KMS-11 (cell line): ENCODE data around the gene NLK.
"Not testable (repeated sequence)": the region's sequence is repeated elsewhere in the genome, so short reads cannot be mapped to it uniquely, and the experiment has no call there.

Source experiments
- H2AFZ ChIP-seq: fragments of 200-600 bp; sonication (generic); 2 replicates; pipeline ENCODE4 v1.6.1; 2016; ENCODE audit warnings: antibody characterized with exemption, mixed run types, low read depth
- H3K27ac ChIP-seq: fragments of 200-600 bp; sonication (generic); 2 replicates; pipeline ENCODE4 v1.6.1; 2016; ENCODE audit warnings: mild to moderate bottlenecking, mixed run types
- H3K27me3 ChIP-seq: fragments of 200-600 bp; sonication (generic); 2 replicates; pipeline ENCODE4 v1.6.1; 2017; ENCODE audit warnings: mild to moderate bottlenecking, low read depth, mixed run types, moderate library complexity; ENCODE audit not compliant: insufficient read depth
- H3K36me3 ChIP-seq: fragments of 200-600 bp; sonication (generic); 2 replicates; pipeline ENCODE4 v1.6.1; 2017; ENCODE audit warnings: mild to moderate bottlenecking, mixed run types; ENCODE audit not compliant: insufficient read depth
- H3K4me1 ChIP-seq: fragments of 200-600 bp; sonication (generic); 2 replicates; pipeline ENCODE4 v1.6.1; 2016; ENCODE audit warnings: mild to moderate bottlenecking, low read depth, mixed run types; ENCODE audit not compliant: poor library complexity, severe bottlenecking
- H3K4me2 ChIP-seq: fragments of 200-600 bp; sonication (generic); 2 replicates; pipeline ENCODE4 v1.7.0; 2016; ENCODE audit warnings: mild to moderate bottlenecking, mixed run types
- H3K4me3 ChIP-seq: fragments of 200-600 bp; sonication (generic); IDR thresholded peaks from 2 replicates; pipeline ENCODE4 v1.6.1; 2017; ENCODE audit warnings: low read depth, low read length, mixed read lengths; ENCODE audit not compliant: insufficient read depth
- H3K79me2 ChIP-seq: fragments of 200-600 bp; sonication (generic); 2 replicates; pipeline ENCODE4 v1.6.1; 2016; ENCODE audit warnings: low read depth, mixed run types; ENCODE audit not compliant: insufficient read depth
- H3K9ac ChIP-seq: fragments of 200-600 bp; sonication (generic); 2 replicates; pipeline ENCODE4 v1.6.1; 2016; ENCODE audit warnings: mild to moderate bottlenecking, mixed run types
- H4K20me1 ChIP-seq: fragments of 200-600 bp; sonication (generic); 2 replicates; pipeline ENCODE4 v1.6.1; 2016; ENCODE audit warnings: mild to moderate bottlenecking, mixed run types; ENCODE audit not compliant: insufficient read depth
- TF ChIP-seq, protein P1 (sequence below): fragments of 200-600 bp; sonication (generic); conservative IDR thresholded peaks from 2 replicates; pipeline ENCODE4 v1.6.1; 2017; ENCODE audit warnings: low read depth, mild to moderate bottlenecking, antibody characterized with exemption, low read length, moderate library complexity, mixed read lengths

The NLK gene

DNA sequence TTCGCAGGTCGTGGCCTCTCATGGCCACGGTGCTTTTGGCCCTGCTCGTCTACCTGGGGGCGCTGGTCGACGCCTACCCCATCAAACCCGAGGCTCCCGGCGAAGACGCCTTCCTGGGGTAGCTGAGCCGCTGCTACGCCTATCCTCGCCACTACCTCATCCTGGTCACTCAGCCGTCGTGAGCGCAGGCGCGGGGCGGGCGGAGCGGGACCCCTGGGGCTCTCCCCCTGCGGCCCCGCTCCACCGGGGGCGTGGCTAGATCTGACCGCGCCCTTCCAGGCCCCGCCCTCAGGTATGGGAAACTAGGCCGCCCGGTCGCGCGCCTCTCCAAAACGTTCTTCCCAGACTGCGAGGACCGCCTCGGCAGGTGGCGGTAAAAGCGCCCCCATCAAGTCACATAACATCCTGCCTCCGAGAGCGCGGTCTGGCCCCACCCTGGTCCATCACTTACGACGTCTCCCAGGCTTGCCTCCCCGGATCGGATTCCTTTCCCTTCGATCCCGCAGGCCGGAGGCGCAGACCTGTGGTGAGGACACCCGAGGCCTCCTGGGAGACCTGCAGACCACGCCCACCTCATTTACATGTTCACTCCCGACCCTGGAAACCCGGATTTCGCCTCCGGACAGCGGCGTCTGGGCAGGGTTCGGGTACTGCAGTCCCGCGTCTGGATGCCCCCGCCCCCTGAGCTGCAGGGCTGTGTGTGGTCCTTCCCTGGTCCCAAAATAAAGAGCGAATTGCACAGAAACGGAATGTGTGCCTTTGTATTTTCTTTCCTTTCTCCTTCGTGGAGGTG is 185.0 kb downstream of the NLK start:
- H3K4me3 ChIP-seq = no peak overlapping the region
- H3K4me1 ChIP-seq = no peaks in the 10 kb centered on the region
- no peaks in the 10 kb centered on the region for H3K79me2 ChIP-seq
- no peaks in the 10 kb centered on the region for H3K27me3 ChIP-seq
- no peak overlapping the region for H3K4me2 ChIP-seq
- no peak overlapping the region for H3K9ac ChIP-seq
- H4K20me1 ChIP-seq = no peaks in the 10 kb centered on the region
- H3K27ac ChIP-seq = no peak overlapping the region
- H3K36me3 ChIP-seq = no peaks in the 10 kb centered on the region
- H2AFZ ChIP-seq = no peak overlapping the region
- TF ChIP-seq, protein P1, sequence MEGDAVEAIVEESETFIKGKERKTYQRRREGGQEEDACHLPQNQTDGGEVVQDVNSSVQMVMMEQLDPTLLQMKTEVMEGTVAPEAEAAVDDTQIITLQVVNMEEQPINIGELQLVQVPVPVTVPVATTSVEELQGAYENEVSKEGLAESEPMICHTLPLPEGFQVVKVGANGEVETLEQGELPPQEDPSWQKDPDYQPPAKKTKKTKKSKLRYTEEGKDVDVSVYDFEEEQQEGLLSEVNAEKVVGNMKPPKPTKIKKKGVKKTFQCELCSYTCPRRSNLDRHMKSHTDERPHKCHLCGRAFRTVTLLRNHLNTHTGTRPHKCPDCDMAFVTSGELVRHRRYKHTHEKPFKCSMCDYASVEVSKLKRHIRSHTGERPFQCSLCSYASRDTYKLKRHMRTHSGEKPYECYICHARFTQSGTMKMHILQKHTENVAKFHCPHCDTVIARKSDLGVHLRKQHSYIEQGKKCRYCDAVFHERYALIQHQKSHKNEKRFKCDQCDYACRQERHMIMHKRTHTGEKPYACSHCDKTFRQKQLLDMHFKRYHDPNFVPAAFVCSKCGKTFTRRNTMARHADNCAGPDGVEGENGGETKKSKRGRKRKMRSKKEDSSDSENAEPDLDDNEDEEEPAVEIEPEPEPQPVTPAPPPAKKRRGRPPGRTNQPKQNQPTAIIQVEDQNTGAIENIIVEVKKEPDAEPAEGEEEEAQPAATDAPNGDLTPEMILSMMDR = no peak

DNA sequence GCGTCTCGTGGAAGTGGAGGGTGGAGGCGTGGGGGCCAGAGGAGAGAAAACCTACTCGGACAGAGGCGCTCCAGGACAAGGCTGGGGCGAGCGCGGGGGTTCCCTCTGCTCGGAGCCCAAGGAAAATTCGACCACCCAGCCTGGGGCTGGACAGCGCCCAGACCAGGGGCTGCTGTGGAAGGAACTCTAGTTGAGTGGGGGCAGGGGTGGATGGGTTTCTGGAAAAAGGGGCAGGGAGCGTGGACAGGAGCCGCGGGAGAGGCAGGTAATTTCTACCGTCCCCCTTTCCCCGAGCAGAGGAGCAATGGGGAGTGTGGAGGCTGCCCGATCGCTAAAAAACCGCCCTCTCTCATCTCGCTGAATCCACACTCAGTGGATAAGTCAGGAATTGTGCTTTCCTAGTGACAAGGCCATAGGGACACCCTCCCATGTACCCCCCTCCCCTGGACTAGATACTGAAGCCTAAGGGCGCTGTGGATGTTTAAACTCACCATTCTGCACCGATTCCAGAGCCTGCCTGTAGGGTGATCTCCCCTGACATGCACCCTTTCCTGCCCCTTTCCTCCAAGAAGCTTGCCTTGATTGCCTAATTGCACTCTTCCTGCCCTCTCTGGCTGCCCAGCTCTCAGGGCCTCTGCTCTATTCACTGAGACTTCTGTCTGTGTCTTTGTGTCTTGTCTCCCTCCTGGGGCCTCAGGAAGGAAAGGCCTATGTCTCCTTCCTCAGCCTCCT is 185.8 kb downstream of the NLK start:
- Histone ChIP-seq H3K4me1 (no peaks in the 10 kb centered on the region), H2AFZ (no peak overlapping the region), H3K27me3 (no peaks in the 10 kb centered on the region), H3K27ac (no peak overlapping the region), H3K4me2 (no peak overlapping the region), H3K79me2 (no peaks in the 10 kb centered on the region), H3K9ac (no peak overlapping the region), H3K4me3 (no peak overlapping the region), H4K20me1 (no peaks in the 10 kb centered on the region), H3K36me3 (no peaks in the 10 kb centered on the region)
- TF ChIP-seq, protein P1 = no peak

DNA sequence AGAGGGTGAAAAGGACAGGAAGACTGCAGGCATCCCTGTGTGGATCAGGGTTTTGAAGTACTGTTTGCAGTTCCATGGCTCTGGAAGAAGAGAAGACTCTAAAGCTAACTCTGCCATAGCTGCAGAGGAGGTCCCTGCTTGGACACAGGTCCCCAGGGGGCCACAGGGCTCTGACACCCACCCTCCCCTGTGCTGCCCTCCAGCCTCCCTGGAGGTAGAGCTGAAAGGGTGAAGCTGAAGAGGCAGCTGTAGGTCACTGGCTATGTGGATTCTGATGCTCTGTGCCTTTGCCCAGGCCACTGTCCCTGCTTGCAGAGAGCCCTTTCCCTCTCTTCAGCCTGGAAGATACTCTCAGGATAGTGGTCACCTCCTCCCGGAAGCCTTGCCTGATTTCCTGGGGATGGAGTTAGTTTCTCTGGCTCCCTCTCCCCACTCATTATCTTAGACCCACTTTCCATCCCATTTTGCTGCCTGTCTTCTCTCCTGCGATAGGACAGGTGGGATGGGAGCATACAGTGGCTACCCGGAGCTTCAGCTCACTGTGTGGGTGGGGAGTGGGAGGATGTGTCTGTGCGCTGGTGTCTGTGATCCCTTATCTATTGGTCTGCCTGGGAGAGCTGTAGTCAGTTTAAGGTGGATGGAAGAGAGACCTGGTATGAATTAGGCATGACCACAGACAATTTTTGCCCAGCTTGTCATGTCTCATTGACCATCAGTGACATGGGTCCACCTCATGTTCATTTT is 186.7 kb downstream of the NLK start:
- TF ChIP-seq, protein P1 = no peak
- Histone ChIP-seq H3K9ac (no peak overlapping the region), H3K36me3 (no peaks in the 10 kb centered on the region), H3K4me3 (no peak overlapping the region), H2AFZ (no peak overlapping the region), H3K79me2 (no peaks in the 10 kb centered on the region), H4K20me1 (no peaks in the 10 kb centered on the region), H3K27me3 (no peaks in the 10 kb centered on the region), H3K27ac (no peak overlapping the region), H3K4me2 (no peak overlapping the region), H3K4me1 (no peaks in the 10 kb centered on the region)

DNA sequence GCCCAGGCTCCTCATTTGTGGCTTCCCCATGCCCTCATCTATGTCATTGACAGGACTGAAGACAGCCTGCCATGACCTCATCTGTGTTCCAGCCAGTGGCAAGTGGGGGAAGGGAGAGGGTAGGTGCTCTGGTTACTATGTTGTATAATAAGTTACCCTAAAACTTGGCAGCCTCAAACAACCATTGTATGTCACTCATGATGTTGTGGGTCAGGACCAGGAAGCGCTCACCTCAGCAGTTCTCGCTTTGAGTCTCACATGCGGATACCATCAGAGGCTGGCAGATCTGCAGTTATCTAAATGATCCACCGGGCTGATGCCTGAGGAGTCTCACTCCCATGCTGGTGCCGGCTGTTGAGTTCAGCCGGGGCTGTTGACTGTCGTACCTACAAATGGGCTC is 187.5 kb downstream of the NLK start:
- Histone ChIP-seq H3K4me1 (no peaks in the 10 kb centered on the region), H3K79me2 (no peaks in the 10 kb centered on the region), H3K4me2 (no peak overlapping the region), H3K27me3 (no peaks in the 10 kb centered on the region), H3K36me3 (no peaks in the 10 kb centered on the region), H3K9ac (no peak overlapping the region), H3K27ac (no peak overlapping the region), H2AFZ (no peak overlapping the region), H4K20me1 (no peaks in the 10 kb centered on the region), H3K4me3 (no peak overlapping the region)
- TF ChIP-seq, protein P1 = no peak

DNA sequence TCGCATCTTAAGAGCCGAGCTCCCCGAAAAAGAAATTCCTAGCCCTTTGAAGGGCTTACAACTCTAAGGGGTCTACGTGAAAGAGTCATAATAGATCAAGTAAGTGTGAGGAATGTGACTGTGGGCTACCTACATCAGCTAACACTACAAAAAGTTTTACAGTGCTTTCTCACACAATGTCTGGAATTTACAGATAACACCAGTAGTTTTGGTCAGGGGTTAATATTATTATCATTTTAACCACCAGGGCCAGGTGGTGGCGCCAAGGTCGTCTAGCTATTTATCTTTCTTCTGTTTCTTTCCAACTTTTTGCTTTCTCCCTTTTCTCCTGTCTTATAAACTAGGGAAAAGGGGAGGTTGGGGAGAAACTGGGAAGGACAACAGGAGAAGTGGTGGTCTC is 188.1 kb downstream of the NLK start:
- H3K4me2 ChIP-seq = not testable (repeated sequence)

DNA sequence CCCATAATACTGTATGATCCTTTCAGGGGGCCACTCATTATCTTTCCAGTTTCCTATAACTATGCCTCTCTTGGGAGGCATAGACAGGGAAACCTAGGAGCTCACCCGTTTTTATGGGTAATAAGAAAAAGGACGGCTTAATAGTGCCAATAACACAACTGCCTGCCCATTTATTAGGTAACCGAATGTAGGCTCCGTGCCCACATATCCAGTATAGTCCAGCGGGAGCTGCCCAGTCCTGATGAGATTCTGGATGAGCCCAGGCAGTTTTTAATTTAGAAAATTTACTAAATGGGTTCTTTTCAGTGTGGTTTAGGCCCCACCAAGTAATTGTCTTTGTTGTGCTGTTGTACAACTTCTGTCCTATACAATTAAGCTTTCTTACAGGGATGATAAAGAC is 189.1 kb downstream of the NLK start:
- H2AFZ ChIP-seq, H3K4me1 ChIP-seq, H3K27ac ChIP-seq, H3K27me3 ChIP-seq, H3K79me2 ChIP-seq, H3K36me3 ChIP-seq, H3K9ac ChIP-seq, H3K4me3 ChIP-seq, H3K4me2 ChIP-seq, H4K20me1 ChIP-seq: not testable (repeated sequence)

More for the DNA sequence above, 188.1 kb downstream of the NLK start:
- H2AFZ ChIP-seq, H3K27ac ChIP-seq, H3K27me3 ChIP-seq, H3K9ac ChIP-seq, H3K79me2 ChIP-seq, H4K20me1 ChIP-seq, H3K4me1 ChIP-seq, H3K4me3 ChIP-seq, H3K36me3 ChIP-seq: not testable (repeated sequence)
